PC-9 (cell line): ENCODE data around the gene RREB1. TPM values are rescaled to one million over a fixed set of nuclear protein-coding genes. Genes with fewer than 3 reads are reported as not detected.
A peak's percentile ranks its signal among the peaks of the same experiment; 100 is the strongest.

ENCODE experiments used
- BruUV-seq: library from RNA; stranded (reverse); fragments of 400-500 nt; replicated peaks from 2 replicates; lab custom pipeline; 2021; lab: Mats Ljungman, UMichigan
- CTCF ChIA-PET: fragments of 300-600 bp; sonication (Branson Sonifier 250); formaldehyde crosslinking; loops from one replicate; lab custom pipeline; 2022; ENCODE audit warnings: antibody characterized with exemption; lab: Charles Lee
- POLR2A ChIA-PET: fragments of 300-600 bp; sonication (Branson Sonifier 250); formaldehyde crosslinking; loops from one replicate; lab custom pipeline; 2022; ENCODE audit warnings: antibody characterized with exemption; ENCODE audit not compliant: unreplicated experiment; lab: Charles Lee
- DNase-seq, 2 experiments: peaks; one replicate each; pipeline versions ENCODE4 v3.0.0 to v3.0.0-alpha.2; 2015 to 2022; ENCODE audit warnings: mixed read lengths in 1 of 2
- H2AFZ ChIP-seq: fragments of 200-600 bp; sonication (generic); 2 replicates; pipeline ENCODE4 v1.8.1; 2017; ENCODE audit warnings: antibody characterized with exemption
- H3F3A ChIP-seq: fragments of 200-600 bp; sonication (generic); 2 replicates; pipeline ENCODE4 v1.8.1; 2017; ENCODE audit warnings: antibody characterized with exemption, mild to moderate bottlenecking, low read depth; ENCODE audit not compliant: insufficient read depth
- H3K27ac ChIP-seq: fragments of 200-600 bp; sonication (generic); 2 replicates; pipeline ENCODE4 v1.6.1; 2016; ENCODE audit warnings: mixed run types
- H3K27me3 ChIP-seq: fragments of 200-600 bp; sonication (generic); 2 replicates; pipeline ENCODE4 v1.6.1; 2016; ENCODE audit warnings: low read depth, mixed run types; ENCODE audit not compliant: insufficient read depth
- H3K36me3 ChIP-seq: fragments of 200-600 bp; sonication (generic); 2 replicates; pipeline ENCODE4 v1.6.1; 2016; ENCODE audit warnings: low read depth, mixed run types
- H3K4me1 ChIP-seq: fragments of 200-600 bp; sonication (generic); replicated peaks from 2 replicates; pipeline ENCODE4 v1.6.1; 2016; ENCODE audit warnings: mixed run types; ENCODE audit not compliant: insufficient read depth
- H3K4me2 ChIP-seq: fragments of 200-600 bp; sonication (generic); 2 replicates; pipeline ENCODE4 v1.6.1; 2017; ENCODE audit warnings: mixed run types
- H3K4me3 ChIP-seq: fragments of 200-600 bp; sonication (generic); 2 replicates; pipeline ENCODE4 v1.6.1; 2016; ENCODE audit warnings: mixed run types
- H3K79me2 ChIP-seq: fragments of 200-600 bp; sonication (generic); 2 replicates; pipeline ENCODE4 v1.6.1; 2017; ENCODE audit warnings: low read depth, mixed run types
- H3K9me2 ChIP-seq: fragments of 200-600 bp; sonication (generic); 2 replicates; pipeline ENCODE4 v1.8.1; 2017; ENCODE audit warnings: mild to moderate bottlenecking; ENCODE audit not compliant: insufficient read depth
- H3K9me3 ChIP-seq: fragments of 200-600 bp; sonication (generic); 2 replicates; pipeline ENCODE4 v1.8.1; 2016; ENCODE audit warnings: low read depth; ENCODE audit not compliant: insufficient read depth
- H4K20me1 ChIP-seq: fragments of 200-600 bp; sonication (generic); 2 replicates; pipeline ENCODE4 v1.8.1; 2017; ENCODE audit not compliant: insufficient read depth
- CTCF ChIP-seq: fragments of 200-600 bp; sonication (generic); conservative IDR thresholded peaks from 2 replicates; pipeline ENCODE4 v1.6.1; 2017; ENCODE audit warnings: mixed run types, antibody characterized with exemption, mild to moderate bottlenecking, moderate library complexity
- EZH2 ChIP-seq: fragments of 200-600 bp; sonication (generic); IDR thresholded peaks from 2 replicates; pipeline ENCODE4 v1.8.0; 2017; ENCODE audit warnings: antibody characterized with exemption, low read depth
- intact Hi-C: fragments of 100-400 bp; cut with micrococcal nuclease; formaldehyde crosslinking; loops from one replicate; pipeline ENCODE4 v1.10.0; 2022; ENCODE audit not compliant: unreplicated experiment
- total RNA-seq: library from RNA; stranded (reverse); gene quantifications from 2 replicates; pipeline ENCODE4 v1.2.3, GENCODE V29; 2021

Gene RREB1
- total RNA-seq, 1 experiment from 2014 or later, result 38.4 TPM

- no peaks in the 10 kb centered on the region for H3K9me2 ChIP-seq
- H4K20me1 ChIP-seq, result no peaks in the 10 kb centered on the region
- no peak overlapping the region for H2AFZ ChIP-seq
- H3K4me3 ChIP-seq, result no peak overlapping the region
- no peak overlapping the region for H3K4me2 ChIP-seq
- peaks cover 30% of the 10 kb centered on the region; the same call in 1 of the 2 replicates for H3F3A ChIP-seq
- ChIA-PET POLR2A (interaction anchor here (0.6 kb wide), 1 partner anchor 185 kb away, joined by 4 read pairs; no protein-coding TSS in a partner anchor), CTCF (interaction anchor here (0.6 kb wide), 1 partner anchor 324 kb away, joined by 3 read pairs; no protein-coding TSS in a partner anchor)
- TF ChIP-seq CTCF (no peak), EZH2 (no peak)
- intact Hi-C loops, result loop anchor here (2.0 to 5.0 kb wide), 2 partner anchors 35 to 309 kb away; no protein-coding TSS in a partner anchor
- H3K79me2 ChIP-seq, result peaks cover 29% of the 10 kb centered on the region
- no peaks in the 10 kb centered on the region for H3K27me3 ChIP-seq
- BruUV-seq, result no TSS peak
- H3K9me3 ChIP-seq, result no peaks in the 10 kb centered on the region
- peaks cover 56% of the 10 kb centered on the region for H3K4me1 ChIP-seq
- no peak for DNase-seq
- H3K27ac ChIP-seq, result peak overlapping the region; percentile 85; the same call in 1 of the 2 replicates
- no peaks in the 10 kb centered on the region; the same call in 1 of the 2 replicates for H3K36me3 ChIP-seq
These were observed 130.0 kb downstream of the RREB1 start for GRCh38 chr6:7237653-7238188.

- H3K79me2 ChIP-seq, result peaks cover 29% of the 10 kb centered on the region
- H4K20me1 ChIP-seq, result no peaks in the 10 kb centered on the region
- no TSS peak for BruUV-seq
- H3K4me1 ChIP-seq, result peaks cover 62% of the 10 kb centered on the region
- ChIA-PET CTCF (interaction anchor here (0.5 to 0.8 kb wide), 5 partner anchors 417 to 735 kb away, joined by 3 to 4 read pairs (median 4); no protein-coding TSS in a partner anchor), POLR2A (no interaction called here)
- no peaks in the 10 kb centered on the region for H3K9me3 ChIP-seq
- intact Hi-C loops, result loop anchor here (2.0 to 5.0 kb wide), 2 partner anchors 36 to 310 kb away; no protein-coding TSS in a partner anchor
- H3K9me2 ChIP-seq, result no peaks in the 10 kb centered on the region
- no peak for TF ChIP-seq CTCF
- TF ChIP-seq EZH2, result no peak
- H2AFZ ChIP-seq, result no peak overlapping the region
- no peaks in the 10 kb centered on the region for H3K27me3 ChIP-seq
- DNase-seq, result no peak
- no peak overlapping the region for H3K27ac ChIP-seq
- no peak overlapping the region for H3K4me3 ChIP-seq
- H3F3A ChIP-seq, result peaks cover 36% of the 10 kb centered on the region; the same call in 1 of the 2 replicates
- no peak overlapping the region for H3K4me2 ChIP-seq
- no peaks in the 10 kb centered on the region for H3K36me3 ChIP-seq
These were observed 130.8 kb downstream of the RREB1 start for GRCh38 chr6:7238526-7238899.

- Histone ChIP-seq H3K27ac (no peak overlapping the region), H3K4me2 (no peak overlapping the region), H3F3A (peaks cover 34% of the 10 kb centered on the region; the same call in 1 of the 2 replicates), H3K27me3 (no peaks in the 10 kb centered on the region), H3K4me1 (peaks cover 57% of the 10 kb centered on the region), H4K20me1 (no peaks in the 10 kb centered on the region), H3K79me2 (peaks cover 29% of the 10 kb centered on the region), H3K4me3 (no peak overlapping the region), H2AFZ (no peak overlapping the region), H3K9me3 (no peaks in the 10 kb centered on the region), H3K9me2 (no peaks in the 10 kb centered on the region), H3K36me3 (no peaks in the 10 kb centered on the region)
- DNase-seq, result peak; percentile 53 to 84
- ChIA-PET CTCF (interaction anchor here (0.5 to 0.8 kb wide), 4 partner anchors 418 to 735 kb away, joined by 3 to 4 read pairs (median 4); no protein-coding TSS in a partner anchor), POLR2A (no interaction called here)
- TF ChIP-seq EZH2 (no peak), CTCF (peak; percentile 67)
- no TSS peak for BruUV-seq
- intact Hi-C loops, result loop anchor here (1.0 to 5.0 kb wide), 3 partner anchors 37 to 527 kb away; no protein-coding TSS in a partner anchor
These were observed 131.3 kb downstream of the RREB1 start for GRCh38 chr6:7238900-7239589.
